ENCODE results near the gene GNAI3.

DNA sequence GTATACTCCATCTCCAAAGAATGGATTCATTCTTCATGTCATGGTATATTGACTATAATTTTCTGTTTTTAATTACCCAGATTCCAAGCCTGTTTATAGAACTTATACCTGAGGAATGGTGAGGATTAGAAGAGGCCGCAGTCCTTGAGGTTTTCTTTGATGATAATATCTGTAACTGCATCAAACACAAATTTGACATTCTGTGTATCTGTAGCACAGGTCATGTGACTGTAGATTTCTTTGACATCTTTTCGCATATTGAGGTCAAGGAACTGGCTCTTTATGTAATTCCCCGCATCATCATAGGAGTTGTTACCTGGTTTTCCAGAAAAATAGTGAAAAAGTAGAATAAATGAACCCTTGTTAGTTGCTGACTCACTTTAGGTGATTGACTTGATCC lies 54.8 kb downstream of the GNAI3 start:
- TF ChIP-seq CTCF (IDR thresholded peaks at IDR 0.05) = no peak
- TF ChIP-seq POLR2A (IDR thresholded peaks at IDR 0.05) = no peak

Data from body of pancreas (tissue), 4 donors.